IgD-negative memory B cell (primary cell): ENCODE results near the gene CAMKMT. TPM values are rescaled to one million over a fixed set of nuclear protein-coding genes. Genes with fewer than 3 reads are reported as not detected.
"Not testable (repeated sequence)": the region's sequence is repeated elsewhere in the genome, so short reads cannot be mapped to it uniquely, and the experiment has no call there.

Experiments
- H3K27ac Mint-ChIP-seq, 3 donors: one replicate each; pipeline ENCODE4 v1.8.0; 2020 to 2022; ENCODE audit warnings: mild to moderate bottlenecking in 3 of 3, mixed read lengths in 3 of 3, moderate library complexity in 1 of 3
- H3K27me3 Mint-ChIP-seq: one replicate; pipeline ENCODE4 v1.8.0; 2021; ENCODE audit warnings: mixed read lengths
- H3K36me3 Mint-ChIP-seq: one replicate; pipeline ENCODE4 v1.8.0; 2020; ENCODE audit warnings: mild to moderate bottlenecking, mixed read lengths
- H3K4me1 Mint-ChIP-seq, 3 donors: one replicate each; pipeline ENCODE4 v1.8.0; 2020 to 2022; ENCODE audit warnings: mixed read lengths in 3 of 3, mild to moderate bottlenecking in 1 of 3
- H3K4me3 Mint-ChIP-seq, 4 donors: one replicate each; pipeline ENCODE4 v1.8.0; 2020 to 2022; ENCODE audit warnings: mild to moderate bottlenecking in 4 of 4, mixed read lengths in 4 of 4, moderate library complexity in 3 of 4
- H3K9me3 Mint-ChIP-seq, 3 donors: one replicate each; pipeline ENCODE4 v1.8.0; 2020 to 2021; ENCODE audit warnings: mixed read lengths in 3 of 3, mild to moderate bottlenecking in 1 of 3
- polyA plus RNA-seq: library from polyadenylated mRNA; unstranded; fragments of 300-500 nt; fragmentation: Illumina TruSeq; gene quantifications from one replicate; pipeline ENCODE4 v1.2.3, GENCODE V29; 2021

CAMKMT gene
- polyA plus RNA-seq, 1 donor from 2014 or later, result 12.2 TPM

DNA sequence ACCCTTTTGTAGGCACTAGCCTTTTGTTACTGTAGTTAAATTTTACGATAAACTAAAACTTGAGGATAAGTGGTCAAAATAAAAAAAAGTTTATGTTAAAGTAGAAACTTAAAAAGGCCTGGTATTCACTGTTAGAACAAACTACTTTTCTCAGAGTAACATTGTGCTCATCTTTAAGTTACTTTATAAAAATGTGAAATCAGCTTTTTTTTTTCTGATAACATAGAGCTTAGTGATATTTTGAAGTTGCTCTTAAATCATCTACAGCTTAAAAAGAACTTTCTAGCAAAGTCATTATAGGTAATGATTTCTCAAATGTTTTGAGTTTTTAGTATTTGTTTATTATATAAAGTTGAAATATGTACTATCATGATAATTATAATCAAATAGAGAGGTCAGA is 125.3 kb downstream of the CAMKMT start:
- no peaks in the 10 kb centered on the region for H3K4me1 Mint-ChIP-seq
- H3K36me3 Mint-ChIP-seq, result peaks cover 8% of the 10 kb centered on the region
- no peaks in the 10 kb centered on the region for H3K27me3 Mint-ChIP-seq
- H3K9me3 Mint-ChIP-seq, result no peaks in the 10 kb centered on the region
- no peak overlapping the region for H3K4me3 Mint-ChIP-seq
- H3K27ac Mint-ChIP-seq, result no peak overlapping the region

DNA sequence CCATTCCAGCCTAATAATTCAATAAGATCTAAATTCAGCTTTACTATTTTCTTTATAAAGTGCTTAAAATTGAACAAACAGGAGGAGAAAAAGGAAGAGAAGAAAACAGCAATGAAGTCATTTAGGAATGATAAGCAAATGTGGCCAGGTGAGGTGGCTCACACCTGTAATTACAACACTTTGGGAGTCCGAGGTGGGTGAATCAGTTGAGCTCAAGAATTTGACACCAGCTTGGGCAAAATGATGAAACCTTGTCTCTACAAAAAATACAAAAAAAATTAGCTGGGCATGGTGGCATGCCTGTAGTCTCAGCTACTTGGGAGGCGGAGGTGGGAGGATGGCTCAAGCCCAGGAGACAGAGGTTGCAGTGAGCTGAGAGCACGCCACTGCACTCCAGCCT is 129.0 kb downstream of the CAMKMT start:
- no peak overlapping the region for H3K4me3 Mint-ChIP-seq
- H3K9me3 Mint-ChIP-seq, result no peaks in the 10 kb centered on the region
- peaks cover 6% of the 10 kb centered on the region for H3K36me3 Mint-ChIP-seq
- no peaks in the 10 kb centered on the region for H3K4me1 Mint-ChIP-seq
- no peaks in the 10 kb centered on the region for H3K27me3 Mint-ChIP-seq
- no peak overlapping the region for H3K27ac Mint-ChIP-seq

GRCh38 chr2:44494006-44494405 is 132.3 kb downstream of the CAMKMT start:
- no peaks in the 10 kb centered on the region for H3K27me3 Mint-ChIP-seq
- peaks cover 3% of the 10 kb centered on the region for H3K36me3 Mint-ChIP-seq
- H3K27ac Mint-ChIP-seq, result no peak overlapping the region

GRCh38 chr2:44495035-44495434 is 133.3 kb downstream of the CAMKMT start:
- peaks cover 3% of the 10 kb centered on the region for H3K36me3 Mint-ChIP-seq
- no peak overlapping the region for H3K4me3 Mint-ChIP-seq

More at GRCh38 chr2:44494006-44494405, 132.3 kb downstream of the CAMKMT start:
- Mint-ChIP-seq H3K4me3 (no peak overlapping the region), H3K4me1 (no peaks in the 10 kb centered on the region), H3K9me3 (no peaks in the 10 kb centered on the region)

GRCh38 chr2:44495544-44495943 is 133.8 kb downstream of the CAMKMT start:
- Mint-ChIP-seq H3K27ac (no peak overlapping the region), H3K9me3 (no peaks in the 10 kb centered on the region), H3K36me3 (peaks cover 3% of the 10 kb centered on the region), H3K4me1 (no peaks in the 10 kb centered on the region), H3K27me3 (no peaks in the 10 kb centered on the region), H3K4me3 (no peak overlapping the region)

More at GRCh38 chr2:44495035-44495434, 133.3 kb downstream of the CAMKMT start:
- H3K27ac Mint-ChIP-seq, result no peak overlapping the region
- no peaks in the 10 kb centered on the region for H3K4me1 Mint-ChIP-seq
- no peaks in the 10 kb centered on the region for H3K27me3 Mint-ChIP-seq
- no peaks in the 10 kb centered on the region for H3K9me3 Mint-ChIP-seq

DNA sequence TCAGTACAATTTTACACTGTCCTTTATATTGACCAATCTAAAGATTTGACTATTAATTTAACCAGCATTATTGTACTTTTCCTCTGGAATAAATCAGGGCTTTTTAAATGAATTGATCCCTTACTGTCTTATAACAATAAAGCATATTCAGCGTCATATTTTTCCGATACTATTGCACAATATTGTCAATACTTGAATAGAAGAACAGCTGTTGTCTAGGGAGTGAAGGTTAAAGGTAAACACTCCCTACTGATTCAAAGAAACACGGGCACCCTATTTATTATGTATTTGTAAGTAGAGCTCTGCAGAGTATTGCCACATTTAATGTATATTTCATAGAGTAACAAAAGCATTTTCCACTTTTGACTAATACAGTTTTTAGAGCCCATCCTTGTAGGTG is 134.4 kb downstream of the CAMKMT start:
- H3K4me1 Mint-ChIP-seq, result no peaks in the 10 kb centered on the region
- no peak overlapping the region for H3K4me3 Mint-ChIP-seq
- H3K36me3 Mint-ChIP-seq, result peaks cover 2% of the 10 kb centered on the region
- H3K27me3 Mint-ChIP-seq, result no peaks in the 10 kb centered on the region
- H3K9me3 Mint-ChIP-seq, result no peaks in the 10 kb centered on the region
- no peak overlapping the region for H3K27ac Mint-ChIP-seq

GRCh38 chr2:44498551-44498950 is 136.8 kb downstream of the CAMKMT start:
- no peaks in the 10 kb centered on the region for H3K36me3 Mint-ChIP-seq
- no peaks in the 10 kb centered on the region for H3K4me1 Mint-ChIP-seq
- no peaks in the 10 kb centered on the region for H3K27me3 Mint-ChIP-seq
- H3K27ac Mint-ChIP-seq, result no peak overlapping the region
- H3K4me3 Mint-ChIP-seq, result no peak overlapping the region
- H3K9me3 Mint-ChIP-seq, result no peaks in the 10 kb centered on the region

DNA sequence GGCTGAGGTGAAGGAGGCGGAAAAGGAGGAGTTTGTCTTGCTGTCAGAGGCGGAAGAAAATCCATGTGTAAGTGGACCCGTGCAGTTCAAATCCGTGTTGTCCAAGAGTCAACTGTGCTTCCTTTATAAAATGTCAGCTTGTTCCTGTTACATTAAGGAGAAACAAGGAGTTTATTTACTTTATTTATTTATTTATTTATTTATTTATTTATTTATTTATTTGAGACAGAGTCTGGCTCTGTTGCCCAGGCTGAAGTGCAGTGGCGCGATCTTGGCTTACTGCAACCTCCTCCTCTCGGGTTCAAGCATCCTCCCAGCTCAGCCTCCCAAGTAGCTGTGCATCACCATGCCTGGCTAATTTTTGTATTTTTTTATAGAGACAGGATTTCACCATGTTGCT is 143.9 kb downstream of the CAMKMT start:
- H3K4me1 Mint-ChIP-seq, H3K27ac Mint-ChIP-seq, H3K36me3 Mint-ChIP-seq, H3K27me3 Mint-ChIP-seq, H3K9me3 Mint-ChIP-seq, H3K4me3 Mint-ChIP-seq: not testable (repeated sequence)

DNA sequence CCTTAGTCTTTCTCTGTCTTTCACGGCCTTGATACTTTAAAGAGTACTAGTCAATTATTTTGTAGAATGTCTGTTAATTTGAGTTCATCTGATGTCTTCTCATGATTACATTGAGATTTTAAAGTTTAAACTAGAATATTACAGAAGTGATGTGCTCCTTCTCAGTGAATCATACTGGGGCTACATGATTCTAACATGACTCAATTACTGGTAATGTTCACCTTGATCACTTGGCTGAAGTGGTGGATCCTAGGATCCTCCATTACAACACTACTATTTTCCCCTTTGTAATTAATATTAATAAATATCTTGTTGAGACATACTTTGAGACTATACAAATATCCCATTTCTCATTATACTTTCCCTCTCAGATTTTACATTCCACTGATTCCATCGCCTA is 148.5 kb downstream of the CAMKMT start:
- Mint-ChIP-seq H3K27ac (peak overlapping the region in 1 of 3 donors; percentile 55), H3K27me3 (no peaks in the 10 kb centered on the region), H3K36me3 (peaks cover 7% of the 10 kb centered on the region), H3K4me1 (peaks cover 0 to 4% (median 0%) of the 10 kb centered on the region in 3 donors), H3K9me3 (no peaks in the 10 kb centered on the region), H3K4me3 (no peak overlapping the region)

- no peaks in the 10 kb centered on the region for H3K27me3 Mint-ChIP-seq
- H3K4me1 Mint-ChIP-seq, result no peaks in the 10 kb centered on the region
- no peak overlapping the region for H3K27ac Mint-ChIP-seq
- peaks cover 0 to 3% (median 2%) of the 10 kb centered on the region in 3 donors for H3K9me3 Mint-ChIP-seq
- H3K36me3 Mint-ChIP-seq, result peaks cover 6% of the 10 kb centered on the region
- no peak overlapping the region for H3K4me3 Mint-ChIP-seq
Measured at GRCh38 chr2:44515416-44515815, 153.7 kb downstream of the CAMKMT start.

DNA sequence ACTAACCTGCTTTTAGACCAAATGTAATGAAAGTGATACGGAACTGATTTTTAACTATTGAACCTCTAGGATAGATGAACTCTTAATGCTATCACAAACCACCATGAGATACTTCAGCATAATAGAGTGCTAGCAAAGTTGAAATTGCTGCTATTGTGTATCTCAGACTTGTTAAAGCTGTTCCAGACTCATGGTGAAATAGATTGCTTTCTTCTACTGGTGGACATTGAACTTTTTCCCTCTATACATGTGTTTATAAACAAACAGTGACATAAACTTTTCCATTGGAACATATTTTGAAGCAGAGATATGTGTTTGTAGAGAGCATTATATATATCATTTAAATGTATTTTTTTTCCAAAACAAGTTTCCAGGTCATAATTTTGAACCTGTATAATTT is 157.3 kb downstream of the CAMKMT start:
- H3K9me3 Mint-ChIP-seq, result peaks cover 2 to 16% (median 4%) of the 10 kb centered on the region in 3 donors
- no peak overlapping the region for H3K4me3 Mint-ChIP-seq
- no peak overlapping the region for H3K27ac Mint-ChIP-seq
- H3K36me3 Mint-ChIP-seq, result peaks cover 12% of the 10 kb centered on the region
- no peaks in the 10 kb centered on the region for H3K4me1 Mint-ChIP-seq
- H3K27me3 Mint-ChIP-seq, result no peaks in the 10 kb centered on the region

GRCh38 chr2:44522846-44523245 is 161.1 kb downstream of the CAMKMT start:
- H3K9me3 Mint-ChIP-seq, result peaks cover 3 to 16% (median 7%) of the 10 kb centered on the region in 3 donors
- peaks cover 0 to 2% (median 0%) of the 10 kb centered on the region in 3 donors for H3K4me1 Mint-ChIP-seq
- peaks cover 17% of the 10 kb centered on the region for H3K36me3 Mint-ChIP-seq
- no peaks in the 10 kb centered on the region for H3K27me3 Mint-ChIP-seq
- H3K27ac Mint-ChIP-seq, result no peak overlapping the region
- no peak overlapping the region for H3K4me3 Mint-ChIP-seq

DNA sequence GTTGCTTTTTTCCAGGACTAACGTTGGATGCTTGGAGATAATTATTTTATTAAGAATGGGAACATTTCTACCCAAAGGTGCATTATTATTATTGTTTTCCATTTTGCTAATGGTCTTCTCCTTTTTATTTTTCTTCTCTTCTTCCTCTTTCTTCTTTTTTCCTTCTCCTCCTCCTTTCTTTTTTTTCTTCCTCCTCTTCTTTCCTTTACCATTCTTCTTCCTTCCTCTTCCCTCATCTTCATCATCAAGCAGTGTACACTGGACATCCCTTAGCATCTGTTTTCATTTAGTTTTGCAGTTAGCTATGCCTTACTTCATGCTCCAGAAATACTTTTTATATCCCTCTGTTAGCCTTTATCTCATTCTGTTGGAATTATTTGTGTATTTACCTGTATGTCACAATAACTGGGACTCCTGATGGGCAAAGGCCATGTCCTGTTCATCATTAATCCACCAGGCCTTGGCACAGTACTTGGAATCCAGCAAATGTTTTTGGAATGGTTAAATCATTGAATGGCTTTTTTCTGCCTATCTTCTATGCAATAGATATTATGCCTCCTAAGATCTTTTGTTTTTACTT is 162.7 kb downstream of the CAMKMT start:
- Mint-ChIP-seq H3K4me1 (peaks cover 0 to 8% (median 4%) of the 10 kb centered on the region in 3 donors), H3K27ac (no peak overlapping the region), H3K27me3 (no peaks in the 10 kb centered on the region), H3K36me3 (peaks cover 16% of the 10 kb centered on the region), H3K9me3 (peaks cover 3 to 16% (median 7%) of the 10 kb centered on the region in 3 donors), H3K4me3 (peak overlapping the region in 1 of 4 donors; percentile 2)

DNA sequence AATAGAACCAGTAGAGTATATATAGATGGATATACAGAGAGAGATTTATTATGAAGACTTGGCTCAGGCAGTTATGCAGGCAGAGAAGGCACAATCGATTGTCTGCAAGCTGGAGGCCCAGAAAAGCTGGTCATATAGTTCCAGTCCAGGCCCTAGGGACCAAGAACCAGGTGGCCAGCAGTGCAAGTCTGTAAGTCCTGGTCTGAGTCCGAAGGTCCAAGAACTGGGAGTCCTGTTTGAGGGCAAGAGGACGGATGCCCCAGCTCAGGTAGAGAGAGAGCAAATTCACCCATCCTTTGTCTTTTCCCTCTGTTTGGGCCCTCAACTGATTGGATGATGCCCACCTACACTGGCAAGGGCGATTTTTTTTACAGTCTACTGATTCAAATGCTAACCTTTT is 164.6 kb downstream of the CAMKMT start:
- Mint-ChIP-seq H3K4me3 (no peak overlapping the region), H3K27ac (no peak overlapping the region), H3K27me3 (no peaks in the 10 kb centered on the region), H3K36me3 (peaks cover 16% of the 10 kb centered on the region), H3K4me1 (peaks cover 0 to 8% (median 4%) of the 10 kb centered on the region in 3 donors), H3K9me3 (peaks cover 2 to 8% (median 7%) of the 10 kb centered on the region in 3 donors)

GRCh38 chr2:44528595-44528994 is 166.8 kb downstream of the CAMKMT start:
- Mint-ChIP-seq H3K27me3 (no peaks in the 10 kb centered on the region), H3K9me3 (peaks cover 0 to 6% (median 2%) of the 10 kb centered on the region in 3 donors), H3K36me3 (peaks cover 10% of the 10 kb centered on the region), H3K4me1 (peaks cover 0 to 12% (median 4%) of the 10 kb centered on the region in 3 donors), H3K4me3 (no peak overlapping the region), H3K27ac (no peak overlapping the region)

DNA sequence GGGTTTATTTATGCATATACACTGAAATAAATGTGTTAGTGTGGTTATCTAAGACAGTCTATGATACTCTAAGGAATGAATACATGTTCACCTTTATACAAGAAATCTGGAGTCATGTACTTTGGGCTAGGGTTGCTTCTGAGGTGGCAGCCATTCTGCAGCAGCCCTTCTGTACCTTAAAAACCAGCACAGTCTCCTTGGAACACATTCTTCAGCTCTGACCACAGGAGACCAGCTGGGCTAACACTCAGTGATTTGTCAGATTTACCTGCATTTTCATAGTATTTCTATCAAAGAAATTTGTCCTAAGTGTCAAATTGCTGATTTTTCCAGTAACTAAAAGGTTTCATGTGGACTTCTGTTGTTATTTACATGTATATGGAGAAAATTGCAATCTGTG is 167.7 kb downstream of the CAMKMT start:
- Mint-ChIP-seq H3K4me1 (peaks cover 0 to 12% (median 4%) of the 10 kb centered on the region in 3 donors), H3K4me3 (no peak overlapping the region), H3K27ac (no peak overlapping the region)

More for the DNA sequence above, 167.7 kb downstream of the CAMKMT start:
- H3K36me3 Mint-ChIP-seq, result peaks cover 10% of the 10 kb centered on the region
- peaks cover 2 to 9% (median 6%) of the 10 kb centered on the region in 3 donors for H3K9me3 Mint-ChIP-seq
- no peaks in the 10 kb centered on the region for H3K27me3 Mint-ChIP-seq
